ENCODE data around the gene FAM111A. TPM values are rescaled to one million over a fixed set of nuclear protein-coding genes. Genes with fewer than 3 reads are reported as not detected.

The FAM111A gene
- polyA plus RNA-seq, 2 of the 4 experiments (the other 2 are of a cell fraction): 13.4 to 21.8 TPM

- TF ChIP-seq ZFP36 (IDR thresholded peaks at IDR 0.05; ENCODE audit: borderline replicate concordance, partially characterized antibody) (no peak), MAZ (IDR thresholded peaks at IDR 0.05; ENCODE audit: borderline replicate concordance, low read depth, low read length) (no peak), RAD21 (conservative IDR thresholded peaks at IDR 0.05 in 1 of 2, IDR thresholded peaks at IDR 0.05 in 1 of 2) (no peak)
These were observed 52.9 kb downstream of the FAM111A start (continued) for GRCh38 chr11:59195586-59195985.

GRCh38 chr11:59196777-59197176 is 54.1 kb downstream of the FAM111A start:
- Histone ChIP-seq H3K9me3 (no peaks in the 10 kb centered on the region), H3K27ac (no peak overlapping the region), H3K4me2 (no peak overlapping the region), H3K4me3 (no peak overlapping the region), H3K4me1 (no peaks in the 10 kb centered on the region)
- WGBS (ENCODE audit: missing lambda C conversion rate): 73% methylated on average over 2 of the region's 2 CpGs
- FAIRE-seq (no peak), DNase-seq (ENCODE audit: low read depth in 1 of 2, low spot score in 1 of 2) (no peak), ATAC-seq (no peak)
- TF ChIP-seq HOXA7 (CRISPR knock-in tag; IDR thresholded peaks at IDR 0.05) (no peak), KDM5A (IDR thresholded peaks at IDR 0.05) (no peak), MAX (IDR thresholded peaks at IDR 0.05) (no peak), ZNF302 (CRISPR knock-in tag; IDR thresholded peaks at IDR 0.05) (no peak), CBX8 (IDR thresholded peaks at IDR 0.05) (no peak), CHD2 (IDR thresholded peaks at IDR 0.05; ENCODE audit: low read length, partially characterized antibody) (no peak), POLR2A (IDR thresholded peaks at IDR 0.05; ENCODE audit: low read length) (no peak), NFE2L2 (conservative IDR thresholded peaks at IDR 0.05; ENCODE audit: low read length) (no peak), FOXS1 (CRISPR knock-in tag; IDR thresholded peaks at IDR 0.05) (no peak), EHF (CRISPR knock-in tag; IDR thresholded peaks at IDR 0.05) (no peak), ZFP36 (IDR thresholded peaks at IDR 0.05; ENCODE audit: borderline replicate concordance, partially characterized antibody) (no peak), SMC3 (IDR thresholded peaks at IDR 0.05) (no peak)
- TF ChIP-seq, protein P1, sequence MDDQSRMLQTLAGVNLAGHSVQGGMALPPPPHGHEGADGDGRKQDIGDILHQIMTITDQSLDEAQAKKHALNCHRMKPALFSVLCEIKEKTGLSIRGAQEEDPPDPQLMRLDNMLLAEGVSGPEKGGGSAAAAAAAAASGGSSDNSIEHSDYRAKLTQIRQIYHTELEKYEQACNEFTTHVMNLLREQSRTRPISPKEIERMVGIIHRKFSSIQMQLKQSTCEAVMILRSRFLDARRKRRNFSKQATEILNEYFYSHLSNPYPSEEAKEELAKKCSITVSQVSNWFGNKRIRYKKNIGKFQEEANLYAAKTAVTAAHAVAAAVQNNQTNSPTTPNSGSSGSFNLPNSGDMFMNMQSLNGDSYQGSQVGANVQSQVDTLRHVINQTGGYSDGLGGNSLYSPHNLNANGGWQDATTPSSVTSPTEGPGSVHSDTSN (IDR thresholded peaks at IDR 0.05): no peak
- TF ChIP-seq, protein P2, sequence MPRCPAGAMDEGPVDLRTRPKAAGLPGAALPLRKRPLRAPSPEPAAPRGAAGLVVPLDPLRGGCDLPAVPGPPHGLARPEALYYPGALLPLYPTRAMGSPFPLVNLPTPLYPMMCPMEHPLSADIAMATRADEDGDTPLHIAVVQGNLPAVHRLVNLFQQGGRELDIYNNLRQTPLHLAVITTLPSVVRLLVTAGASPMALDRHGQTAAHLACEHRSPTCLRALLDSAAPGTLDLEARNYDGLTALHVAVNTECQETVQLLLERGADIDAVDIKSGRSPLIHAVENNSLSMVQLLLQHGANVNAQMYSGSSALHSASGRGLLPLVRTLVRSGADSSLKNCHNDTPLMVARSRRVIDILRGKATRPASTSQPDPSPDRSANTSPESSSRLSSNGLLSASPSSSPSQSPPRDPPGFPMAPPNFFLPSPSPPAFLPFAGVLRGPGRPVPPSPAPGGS (IDR thresholded peaks at IDR 0.05): no peak
- ChIA-PET POLR2A (no interaction called here), CTCF (interaction anchor here (2.0 kb wide), 1 partner anchor 25 kb away, joined by 14 read pairs; the partner anchor contains the start of gene DTX4)

GRCh38 chr11:59197991-59198390 is 55.3 kb downstream of the FAM111A start:
- 55% methylated on average over 9 of the region's 9 CpGs for WGBS (ENCODE audit: missing lambda C conversion rate)

More at GRCh38 chr11:59197991-59198390, 55.3 kb downstream of the FAM111A start:
- no peak for TF ChIP-seq ZSCAN20 (CRISPR knock-in tag; IDR thresholded peaks at IDR 0.05)
- TF ChIP-seq, protein P2 (IDR thresholded peaks at IDR 0.05): no peak
- TF ChIP-seq RFX5 (IDR thresholded peaks at IDR 0.05): no peak
- no peak for TF ChIP-seq CEBPB (IDR thresholded peaks at IDR 0.05)
- TF ChIP-seq NR3C1 (IDR thresholded peaks at IDR 0.05): no peak
- no peak for TF ChIP-seq TP53 (CRISPR knock-in tag; IDR thresholded peaks at IDR 0.05)
- TF ChIP-seq CBX2 (IDR thresholded peaks at IDR 0.05; ENCODE audit: borderline replicate concordance, low read depth): no peak
- no peak for TF ChIP-seq HOXB5 (CRISPR knock-in tag; IDR thresholded peaks at IDR 0.05)
- no peak for TF ChIP-seq MAZ (IDR thresholded peaks at IDR 0.05; ENCODE audit: borderline replicate concordance, low read depth, low read length)
- no peak for TF ChIP-seq SMC3 (IDR thresholded peaks at IDR 0.05)
- TF ChIP-seq FOXS1 (CRISPR knock-in tag; IDR thresholded peaks at IDR 0.05): no peak
- no peak for TF ChIP-seq PHF8 (IDR thresholded peaks at IDR 0.05; ENCODE audit: borderline replicate concordance, low read depth)
- TF ChIP-seq KDM1A (IDR thresholded peaks at IDR 0.05; ENCODE audit: low read depth): no peak
- no peak for TF ChIP-seq RAD21 (conservative IDR thresholded peaks at IDR 0.05 in 1 of 2, IDR thresholded peaks at IDR 0.05 in 1 of 2)
- TF ChIP-seq, protein P3, sequence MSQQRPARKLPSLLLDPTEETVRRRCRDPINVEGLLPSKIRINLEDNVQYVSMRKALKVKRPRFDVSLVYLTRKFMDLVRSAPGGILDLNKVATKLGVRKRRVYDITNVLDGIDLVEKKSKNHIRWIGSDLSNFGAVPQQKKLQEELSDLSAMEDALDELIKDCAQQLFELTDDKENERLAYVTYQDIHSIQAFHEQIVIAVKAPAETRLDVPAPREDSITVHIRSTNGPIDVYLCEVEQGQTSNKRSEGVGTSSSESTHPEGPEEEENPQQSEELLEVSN (IDR thresholded peaks at IDR 0.05; ENCODE audit: borderline replicate concordance, low read depth): no peak
- no peak for TF ChIP-seq EHMT2 (IDR thresholded peaks at IDR 0.05; ENCODE audit: low read depth)
- FAIRE-seq (no peak), ATAC-seq (no peak), DNase-seq (ENCODE audit: low read depth in 1 of 2, low spot score in 1 of 2) (no peak)
- Histone ChIP-seq H3K27ac (no peak overlapping the region), H3K9me3 (no peaks in the 10 kb centered on the region), H3K4me1 (no peaks in the 10 kb centered on the region), H3K4me2 (no peak overlapping the region), H3K4me3 (no peak overlapping the region)
- ChIA-PET CTCF (interaction anchor here (1.3 to 2.3 kb wide), 4 partner anchors 11 to 40 kb away, joined by 3 to 11 read pairs (median 4); partner anchors contain the start of gene DTX4), POLR2A (no interaction called here)
